GM18517 (cell line): ENCODE measurements around the gene RBBP9.
"Not testable (repeated sequence)": the region's sequence is repeated elsewhere in the genome, so short reads cannot be mapped to it uniquely, and the experiment has no call there.

ENCODE experiments used
- ATAC-seq: cut with Tn5 transposase; IDR thresholded peaks from one replicate; pipeline ENCODE4 v1.9.1; 2021; ENCODE audit warnings: mild to moderate bottlenecking, moderate library complexity; ENCODE audit not compliant: unreplicated experiment

Gene RBBP9

DNA sequence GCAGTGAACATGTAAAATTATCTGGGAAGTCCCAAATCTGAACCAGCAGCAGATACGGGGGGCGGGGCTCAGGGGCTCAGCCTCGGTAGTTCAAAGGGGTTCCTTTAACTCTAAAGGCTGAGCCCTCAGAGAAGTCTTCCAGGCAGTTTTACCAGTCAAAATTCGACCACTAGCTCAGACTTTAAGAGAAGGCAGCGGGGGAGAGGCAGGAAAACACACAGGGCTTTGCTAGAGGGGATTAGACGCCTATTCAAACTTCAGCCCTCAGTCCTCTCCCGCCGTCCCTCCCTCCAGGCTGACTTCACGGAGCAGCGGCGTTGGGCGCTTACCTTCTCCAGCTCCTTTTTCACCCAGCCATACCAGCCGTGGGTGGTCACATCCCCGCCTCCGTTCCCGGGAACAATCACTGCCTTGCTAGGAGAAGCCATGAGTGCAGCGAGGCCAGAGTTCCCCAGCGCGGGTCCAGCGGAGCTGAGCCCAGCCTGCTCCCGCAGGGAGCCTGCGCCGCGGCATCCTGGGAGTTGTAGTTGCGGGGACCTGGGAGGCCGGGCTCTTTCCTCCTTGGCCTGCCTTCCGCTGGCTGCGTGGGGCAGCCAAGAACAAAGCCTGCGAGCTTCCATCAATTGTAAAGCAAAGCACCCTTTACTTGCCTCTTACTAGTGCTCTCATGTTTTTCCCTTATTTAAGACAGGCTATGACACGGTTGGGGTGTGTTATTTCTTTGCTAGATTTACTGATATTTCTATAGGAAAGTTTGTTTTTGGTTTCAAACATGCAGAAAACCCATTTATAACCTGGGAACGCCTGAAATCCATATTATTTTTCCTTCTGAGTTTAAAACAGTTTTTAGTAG, at the start of gene RBBP9:
Gene RBBP9 (minus strand): TSS at position 486 of the 853 bp plus-strand sequence. CDS start 58 bp downstream, at position 428.
- peak; percentile 95 for ATAC-seq

DNA sequence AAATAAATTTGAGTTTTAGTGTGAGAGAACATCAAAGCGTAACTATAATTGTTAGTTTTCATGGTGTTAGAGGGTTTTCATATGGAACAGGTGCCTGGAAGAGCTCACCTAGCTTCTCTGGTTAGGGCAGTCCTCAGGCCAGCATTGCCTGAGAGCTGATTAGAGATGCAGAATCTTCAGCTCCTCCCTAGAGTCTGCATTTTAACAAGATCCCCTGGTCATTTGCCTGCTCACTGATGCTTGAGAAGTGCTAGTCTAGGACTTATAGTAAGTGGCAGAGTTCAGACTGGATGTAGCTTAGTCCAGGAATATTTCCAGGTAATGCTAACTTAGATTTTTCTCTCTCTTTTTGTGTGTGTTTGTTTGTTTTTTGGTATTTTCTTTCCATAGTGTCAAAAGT, 48.5 kb upstream of the RBBP9 start:
- no peak for ATAC-seq

DNA sequence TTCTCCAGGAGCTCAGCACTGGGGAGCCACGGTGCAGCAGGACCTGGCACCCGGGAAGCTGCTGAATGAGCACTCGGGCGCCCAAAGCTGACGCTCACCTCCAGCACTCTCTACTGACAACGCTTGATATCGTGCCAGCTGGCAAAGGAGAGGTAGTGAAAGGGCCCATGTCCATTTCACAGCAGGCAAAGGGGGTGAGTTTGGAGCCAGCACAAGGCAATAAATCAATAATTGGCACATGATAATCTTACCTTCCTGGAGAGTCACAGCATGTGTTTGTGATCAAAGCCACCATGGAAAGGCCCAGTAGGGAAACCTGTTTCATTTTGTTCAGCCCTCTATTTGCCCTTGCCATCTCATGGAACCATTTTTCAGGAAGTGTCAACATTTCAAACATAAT, 46.9 kb upstream of the RBBP9 start:
- no peak for ATAC-seq

DNA sequence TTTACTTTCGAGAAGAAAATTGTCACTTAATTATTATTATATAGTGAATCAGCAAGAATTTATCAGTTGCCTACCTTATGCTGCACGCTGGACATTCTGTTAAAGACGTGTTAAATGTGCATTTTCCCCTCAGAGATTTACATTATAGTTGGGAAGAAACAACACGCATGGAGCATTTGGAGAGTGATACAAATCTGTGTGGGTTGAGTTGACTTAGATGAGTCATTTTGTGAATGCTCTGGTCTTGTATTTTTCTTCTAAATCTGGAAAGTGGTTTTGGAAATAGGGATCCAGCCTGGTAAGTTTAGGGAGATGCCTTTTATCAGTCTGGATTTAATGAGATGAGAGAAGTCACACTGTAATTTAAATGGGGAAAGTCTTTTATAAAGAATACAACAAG, 46.2 kb upstream of the RBBP9 start:
- ATAC-seq = no peak

DNA sequence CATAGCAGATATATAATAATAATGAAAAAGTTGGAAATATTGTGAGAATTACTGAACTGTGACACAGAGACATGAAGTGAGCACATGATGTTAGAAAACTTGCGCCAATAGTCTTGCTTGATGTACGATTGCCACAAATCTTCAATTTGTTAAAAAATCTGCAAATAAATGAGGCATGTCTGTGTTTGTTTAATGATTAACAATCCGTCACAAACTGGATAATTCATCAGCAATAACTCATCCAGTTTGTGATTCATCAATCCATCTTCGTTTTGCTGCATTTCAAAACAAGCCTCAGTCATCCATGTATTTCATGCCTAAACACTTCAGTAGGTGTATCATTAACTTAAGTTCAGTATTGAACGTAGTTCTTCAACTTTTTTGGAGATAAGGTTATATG, 44.7 kb upstream of the RBBP9 start:
- ATAC-seq = no peak

DNA sequence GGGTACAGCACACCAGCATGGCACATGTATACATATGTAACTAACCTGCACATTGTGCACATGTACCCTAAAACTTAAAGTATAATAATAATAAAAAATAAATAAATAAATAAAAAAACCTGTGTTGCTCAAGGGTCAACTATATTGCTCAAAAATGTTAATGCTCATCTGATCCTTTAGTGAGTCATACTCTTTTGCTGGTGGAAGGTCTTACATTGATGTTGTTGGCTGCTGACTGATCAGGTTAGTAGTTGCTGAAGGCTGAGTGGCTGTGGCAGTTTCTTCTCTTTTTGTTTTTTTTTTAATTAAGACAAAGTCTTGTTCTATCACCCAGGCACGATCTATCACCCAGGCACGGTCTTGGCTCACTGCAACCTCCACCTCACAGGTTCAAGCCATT, 40.6 kb upstream of the RBBP9 start:
- no peak for ATAC-seq

DNA sequence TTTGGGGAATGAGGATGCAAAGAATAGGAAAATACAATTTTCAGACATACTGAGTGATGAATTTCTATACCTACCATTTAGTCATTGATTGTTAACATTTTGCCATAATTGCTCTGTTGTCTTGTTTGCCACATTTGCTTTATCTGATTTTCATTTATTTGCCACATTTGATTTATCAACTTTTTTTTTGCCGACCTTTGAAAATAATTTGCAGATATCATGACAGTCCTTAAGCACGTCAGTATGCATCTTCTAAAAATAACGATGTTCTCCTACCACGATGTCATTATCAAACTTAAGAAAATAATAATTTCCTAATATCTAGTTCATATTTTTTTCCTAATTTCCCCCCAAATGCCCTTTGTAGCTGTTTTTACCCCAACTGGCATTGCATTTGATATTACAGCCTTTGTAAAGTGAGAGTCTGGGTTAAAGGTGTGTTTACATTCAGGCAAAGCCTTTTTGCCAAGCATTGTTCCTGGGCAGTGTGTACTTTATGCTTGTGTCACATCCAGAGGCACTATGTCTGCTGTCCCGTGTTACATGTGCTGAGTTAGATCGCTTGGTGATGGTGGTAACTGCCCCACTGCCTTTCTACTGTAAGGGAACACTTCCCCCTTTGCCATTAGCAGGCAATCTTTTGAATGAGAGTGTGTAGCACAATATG, 37.1 kb upstream of the RBBP9 start:
- no peak for ATAC-seq

DNA sequence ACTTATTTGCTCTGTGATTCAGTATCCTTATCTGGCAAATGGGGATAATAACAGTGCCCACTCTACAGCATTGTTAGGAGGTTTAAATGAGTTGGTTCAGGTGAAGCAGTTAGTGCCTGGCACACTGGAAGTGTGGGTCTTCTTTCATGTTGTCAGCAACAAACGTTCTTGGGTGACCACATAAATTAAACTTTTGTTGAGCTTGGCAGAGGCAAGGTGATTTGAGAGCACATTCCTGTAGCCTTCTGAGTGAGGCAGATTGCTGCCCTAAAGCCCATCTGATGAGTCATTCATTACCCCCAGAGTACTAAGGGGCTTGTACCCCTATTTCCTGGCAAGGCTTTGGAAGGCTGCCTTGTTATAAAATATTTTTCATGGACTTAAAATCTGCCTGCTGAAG, 36.5 kb upstream of the RBBP9 start:
- ATAC-seq = no peak

DNA sequence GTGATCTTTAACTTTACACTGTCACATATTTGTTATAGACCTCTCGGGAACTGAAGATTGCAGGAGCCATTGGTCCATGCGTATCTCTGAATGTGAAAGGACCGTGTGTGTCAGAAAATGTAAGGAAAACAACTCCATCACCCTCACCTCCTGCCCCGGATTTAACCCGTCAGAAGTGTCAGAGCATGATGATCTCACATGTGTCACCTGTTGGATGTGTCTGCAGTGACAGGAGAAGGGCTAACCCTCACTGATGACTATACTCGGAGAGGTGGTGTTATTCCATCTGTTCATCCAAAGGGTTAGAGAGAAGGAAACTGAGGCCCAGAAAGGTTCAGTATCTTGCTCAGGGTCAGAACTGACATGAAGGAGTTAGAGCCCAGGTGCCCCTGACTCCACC, 35.6 kb upstream of the RBBP9 start:
- no peak for ATAC-seq

DNA sequence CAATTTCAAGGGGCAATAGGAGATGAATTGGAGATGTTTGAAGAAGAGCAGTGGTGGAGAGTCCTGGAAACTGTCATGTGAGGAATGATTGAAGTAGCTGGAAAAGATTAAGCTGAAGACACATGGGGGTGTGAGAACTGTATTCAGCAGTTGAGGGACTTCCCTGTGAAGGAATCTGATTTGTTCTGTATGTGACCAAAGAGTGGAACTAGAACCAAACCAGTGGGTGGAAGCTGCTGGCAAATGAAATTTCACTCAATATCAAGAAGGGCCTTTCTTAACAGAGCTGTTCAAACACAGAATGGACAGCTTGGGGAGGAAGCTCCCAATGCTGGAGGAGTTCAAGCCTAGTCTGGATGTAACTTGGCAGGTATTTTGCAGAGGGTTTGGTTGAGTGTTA, 32.0 kb upstream of the RBBP9 start:
- no peak for ATAC-seq

DNA sequence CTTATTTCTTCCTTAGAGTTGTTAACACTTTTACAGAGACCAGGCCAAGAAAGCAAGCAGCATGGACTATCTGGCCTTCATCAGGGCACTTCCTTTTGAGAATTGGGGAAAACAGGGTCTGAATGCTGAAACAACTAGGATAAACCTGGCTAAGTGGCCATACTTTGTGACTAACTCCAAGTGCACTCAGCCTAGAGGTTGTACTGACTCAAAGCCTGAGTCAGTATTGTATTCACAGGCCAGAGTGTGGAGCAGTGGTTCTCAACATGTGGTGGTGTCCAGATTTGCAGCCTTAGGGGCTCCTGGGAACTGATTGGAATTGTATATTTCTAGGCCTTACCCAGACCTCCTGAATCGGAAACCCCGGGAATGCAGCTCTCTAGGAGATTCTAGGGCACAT, 30.8 kb upstream of the RBBP9 start:
- no peak for ATAC-seq

DNA sequence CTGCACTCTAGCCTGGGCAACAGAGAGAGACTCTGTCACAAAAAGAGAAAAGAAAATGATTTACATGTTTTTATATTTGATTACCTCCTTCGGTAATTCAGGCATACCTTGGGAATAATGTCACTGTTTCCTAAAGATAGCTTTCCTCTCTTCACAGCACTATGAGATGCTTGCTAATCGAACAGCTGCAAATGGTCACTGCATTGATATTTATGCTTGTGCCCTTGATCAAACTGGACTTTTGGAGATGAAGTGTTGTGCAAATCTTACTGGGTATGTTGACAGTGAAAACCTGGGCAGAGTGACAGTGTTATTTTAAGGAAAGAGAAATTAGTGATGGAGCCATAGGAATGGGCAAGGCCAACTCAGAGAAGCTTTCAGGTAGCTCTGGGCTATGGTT, 30.3 kb upstream of the RBBP9 start:
- ATAC-seq = no peak

DNA sequence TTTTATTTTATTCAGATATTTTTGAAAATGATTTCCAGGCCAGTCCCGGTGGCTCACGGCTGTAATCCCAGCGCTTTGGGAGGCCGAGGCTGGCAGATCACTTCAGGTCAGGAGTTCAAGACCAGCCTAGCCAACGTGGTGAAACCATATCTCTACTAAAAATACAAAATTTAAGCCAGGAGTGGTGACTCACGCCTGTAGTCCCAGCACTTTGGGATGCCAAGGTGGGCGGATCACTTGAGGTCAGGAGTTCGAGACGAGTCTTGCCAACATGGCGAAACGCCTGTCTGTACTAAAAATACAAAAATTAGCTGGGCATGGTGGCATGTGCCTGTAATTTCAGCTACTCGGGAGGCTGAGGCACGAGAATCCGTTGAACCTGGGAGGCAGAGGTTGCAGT, 29.7 kb upstream of the RBBP9 start:
- not testable (repeated sequence) for ATAC-seq

DNA sequence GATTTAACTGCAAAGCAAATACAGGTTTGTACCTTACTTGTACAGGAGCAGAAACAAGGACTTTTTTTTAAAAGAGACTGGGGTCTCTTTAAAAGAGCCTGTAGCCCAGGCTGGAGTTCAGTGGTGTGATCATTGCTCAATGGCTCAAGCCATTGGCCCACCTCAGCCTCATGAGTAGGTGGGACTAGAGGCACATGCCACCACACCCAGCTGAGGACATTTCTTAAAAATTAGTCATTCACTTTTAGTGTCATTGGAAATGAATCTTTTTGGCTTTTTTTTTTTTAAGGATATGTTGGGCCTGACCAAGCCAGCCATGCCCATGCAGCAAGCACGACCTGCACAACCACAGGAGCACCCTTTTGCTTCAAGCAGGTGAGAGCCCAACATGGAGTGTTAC, 27.6 kb upstream of the RBBP9 start:
- no peak for ATAC-seq

DNA sequence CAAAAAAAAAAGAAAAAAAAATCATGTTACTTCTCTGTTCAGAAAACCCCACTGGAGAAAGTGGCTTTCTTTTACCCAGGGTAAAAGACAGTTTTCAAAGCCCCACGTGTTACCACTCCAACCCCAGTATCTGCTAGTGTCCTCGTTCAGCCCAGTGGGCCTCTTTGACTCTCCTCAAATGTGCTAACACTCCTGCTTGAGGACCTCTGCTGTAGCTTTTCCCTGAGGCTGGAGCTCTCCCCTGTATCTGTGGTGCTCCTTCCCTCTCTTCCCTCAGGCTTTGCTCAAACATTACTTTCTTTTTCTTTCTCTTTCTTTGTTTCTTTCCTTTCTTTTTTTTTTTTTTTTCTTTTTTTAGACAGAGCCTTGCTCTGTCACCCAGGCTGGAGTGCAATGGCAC, 26.0 kb upstream of the RBBP9 start:
- no peak for ATAC-seq

DNA sequence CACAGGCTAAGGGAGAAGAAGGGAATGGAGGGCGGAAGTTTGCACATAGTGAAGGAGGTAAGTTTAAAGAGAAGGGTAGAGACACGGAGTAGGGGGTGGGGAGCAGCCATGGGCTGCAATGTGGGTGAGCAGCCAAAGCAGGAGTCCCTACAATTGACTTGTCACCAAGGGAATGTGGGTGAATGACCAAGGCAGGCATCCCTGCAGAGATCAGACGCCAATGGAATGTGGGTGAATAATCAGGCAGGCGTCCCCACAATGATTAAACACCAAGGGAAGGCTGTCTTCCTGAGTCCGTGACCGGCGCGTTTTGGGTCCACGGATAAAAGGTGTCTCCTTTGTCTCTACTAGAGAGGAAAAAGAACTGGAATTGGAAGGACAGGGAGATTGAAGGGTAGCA, 25.0 kb upstream of the RBBP9 start:
- not testable (repeated sequence) for ATAC-seq

DNA sequence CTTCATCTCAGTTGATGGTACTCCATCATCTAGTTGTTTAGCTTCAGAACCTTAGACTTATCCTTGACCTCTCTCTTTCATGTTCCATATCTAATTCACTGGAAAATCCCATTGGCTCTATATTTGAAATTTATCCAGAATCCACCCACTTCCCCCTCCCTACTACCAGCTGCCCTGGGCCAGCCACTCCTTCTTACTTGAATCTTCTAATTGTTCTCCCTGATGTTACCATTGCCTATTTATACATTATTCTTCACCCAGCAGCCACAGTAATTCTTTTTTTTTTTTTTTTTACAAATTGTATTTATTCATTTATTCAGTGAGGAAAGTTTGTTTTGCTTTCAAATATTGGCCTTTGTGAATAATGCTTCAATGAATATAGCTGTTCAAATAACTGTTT, 18.9 kb upstream of the RBBP9 start:
- ATAC-seq = no peak

DNA sequence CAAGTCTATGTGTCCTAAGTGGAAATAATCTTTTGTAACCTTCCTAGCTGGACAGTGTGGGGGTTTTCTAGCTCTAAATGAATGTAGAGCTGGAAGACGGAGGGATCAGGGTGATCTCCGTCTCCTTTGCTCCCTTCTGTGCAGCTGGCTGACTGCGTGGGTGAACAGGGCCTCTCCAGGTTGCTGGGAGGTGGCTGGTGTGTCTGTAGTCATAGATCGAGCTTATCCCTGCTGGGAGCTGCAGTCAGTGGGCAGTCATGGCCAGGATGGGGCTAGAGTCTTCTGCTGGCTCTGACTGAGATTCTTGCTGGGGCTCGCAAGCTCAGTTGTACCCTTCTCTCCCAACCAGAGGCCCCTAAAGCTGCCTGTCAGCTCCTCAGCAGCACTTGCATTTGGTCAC, 17.1 kb upstream of the RBBP9 start:
- no peak for ATAC-seq

DNA sequence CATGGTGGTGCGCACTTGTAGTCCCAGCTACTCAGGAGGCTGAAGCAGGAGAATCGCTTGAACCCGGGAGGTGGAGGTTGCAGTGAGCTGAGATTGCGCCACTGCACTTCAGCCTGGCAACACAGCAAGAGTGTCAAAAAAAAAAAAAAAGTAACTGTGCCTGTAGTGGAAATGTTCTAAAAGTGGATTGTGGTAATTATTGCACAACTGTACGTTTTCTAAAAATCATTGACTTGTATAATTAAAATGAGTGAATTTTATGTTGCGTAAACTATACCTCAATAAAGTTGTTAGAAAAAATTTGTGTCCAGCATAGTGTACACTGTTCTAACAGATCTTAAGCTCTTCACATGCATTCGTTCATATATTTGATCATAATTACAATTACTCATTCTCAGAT, 16.2 kb upstream of the RBBP9 start:
- no peak for ATAC-seq

DNA sequence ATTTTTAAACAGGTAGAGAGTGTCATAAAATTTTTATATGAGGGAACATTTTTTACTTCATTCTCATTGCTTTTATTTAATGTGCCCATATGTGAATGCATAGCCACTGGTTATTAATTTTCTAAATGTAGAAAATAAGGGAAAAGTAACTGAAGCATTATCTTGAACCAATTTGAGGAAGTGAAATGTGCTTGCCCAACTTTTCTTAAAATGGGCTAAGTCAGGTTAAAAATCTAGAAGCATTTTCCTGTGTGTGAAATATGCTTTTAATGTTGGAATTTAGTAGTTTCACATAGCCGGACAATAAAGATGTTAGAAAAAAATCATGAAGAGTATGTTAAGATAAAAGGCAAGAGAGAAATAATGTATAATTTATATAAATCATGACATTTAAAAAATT, 14.5 kb upstream of the RBBP9 start:
- ATAC-seq = no peak

DNA sequence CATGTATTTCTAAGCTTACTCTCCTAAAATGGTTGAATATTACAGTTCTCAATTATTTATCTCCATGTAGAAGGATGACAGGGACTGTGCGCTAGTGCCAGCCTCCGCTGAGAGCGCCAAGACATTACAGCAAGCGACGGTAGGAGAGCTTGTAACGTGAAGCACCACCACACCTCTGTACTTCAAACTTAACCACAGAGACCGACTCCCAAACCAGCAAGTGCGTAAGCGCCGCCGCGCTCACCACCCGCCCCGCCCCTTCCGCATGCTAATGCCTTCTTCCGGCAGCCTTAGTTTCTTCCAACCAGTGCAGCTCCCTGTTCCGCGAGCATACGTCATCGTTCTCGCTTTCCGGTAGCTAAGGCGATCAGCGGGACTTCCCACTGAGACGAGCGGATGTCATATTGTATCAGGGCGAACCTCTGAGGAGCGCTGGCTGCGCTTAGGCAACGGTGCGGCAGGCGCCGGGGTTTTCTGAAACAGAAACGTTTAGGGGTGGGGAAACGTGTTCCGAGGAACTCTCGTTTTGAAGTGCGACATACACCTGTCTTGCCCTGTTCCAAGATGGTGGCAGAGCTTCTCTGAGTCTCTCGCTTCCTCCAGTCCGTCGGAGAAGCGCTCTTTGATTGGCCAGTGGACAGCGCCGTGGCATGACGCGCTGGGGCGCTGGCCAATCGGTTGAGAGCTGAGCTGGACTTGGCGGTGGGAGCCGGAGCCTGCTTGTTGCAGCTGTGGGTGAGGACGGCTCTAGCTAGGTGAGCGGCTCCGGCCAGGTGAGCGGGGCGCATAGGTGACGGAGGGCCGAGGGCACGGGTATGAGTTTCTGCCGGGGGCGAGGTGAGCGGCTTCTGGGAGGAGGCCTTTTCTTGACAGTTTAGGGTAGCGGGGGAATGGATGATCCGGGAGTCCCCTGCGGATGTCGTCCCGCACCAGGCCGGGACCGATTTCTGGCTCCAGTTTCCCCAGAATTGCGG, 10.5 kb upstream of the RBBP9 start, which contains the start of gene SEC23B:
Gene SEC23B (plus strand): TSS at position 723 of the 974 bp plus-strand sequence. CDS start 2,896 bp downstream, outside the sequence.
- peak; percentile 95 for ATAC-seq
